Fibroblast of lung (primary cell): Measurements from ENCODE around the gene SLC10A1. TPM values are rescaled to one million over a fixed set of nuclear protein-coding genes. Genes with fewer than 3 reads are reported as not detected.
A peak's percentile ranks its signal among the peaks of the same experiment; 100 is the strongest.

Source experiments
- DNase-seq, 2 donors: peaks; one replicate each; pipeline versions ENCODE4 v3.0.0 to v3.0.0-alpha.2; 2010; ENCODE audit warnings: low read depth in 2 of 2
- H2AFZ ChIP-seq: 2 replicates; pipeline ENCODE4 v1.5.1; 2012; ENCODE audit warnings: low read length, control low read depth, inconsistent platforms
- H3K27ac ChIP-seq: 2 replicates; pipeline ENCODE4 v1.5.1; 2011; ENCODE audit warnings: low read length, control low read depth; ENCODE audit not compliant: insufficient read depth
- H3K27me3 ChIP-seq: 2 replicates; pipeline ENCODE4 v1.5.1; 2011; ENCODE audit warnings: mild to moderate bottlenecking, low read length; ENCODE audit not compliant: control insufficient read depth, insufficient read depth
- H3K36me3 ChIP-seq: 2 replicates; pipeline ENCODE4 v1.5.1; 2011; ENCODE audit warnings: low read length; ENCODE audit not compliant: control insufficient read depth, insufficient read depth
- H3K4me1 ChIP-seq: 2 replicates; pipeline ENCODE4 v1.5.1; 2011; ENCODE audit warnings: low read length; ENCODE audit not compliant: control insufficient read depth, insufficient read depth; ENCODE audit errors: extremely low read depth
- H3K4me2 ChIP-seq: 2 replicates; pipeline ENCODE4 v1.5.1; 2011; ENCODE audit warnings: low read length, control low read depth; ENCODE audit not compliant: insufficient read depth; ENCODE audit errors: extremely low read depth
- H3K4me3 ChIP-seq, 4 experiments: fragments of 200-600 bp in 1 of 4; sonication (generic) in 1 of 4; replicated peaks in 1 of 4; 2 replicates each; pipeline ENCODE4 v1.5.1; 2011 to 2016; ENCODE audit warnings: low read length in 4 of 4, low read depth in 3 of 4, mild to moderate bottlenecking in 3 of 4, control low read depth in 2 of 4, inconsistent platforms in 1 of 4, mixed read lengths in 1 of 4; ENCODE audit not compliant: insufficient read depth in 1 of 4; ENCODE audit errors: control extremely low read depth in 1 of 4
- H3K79me2 ChIP-seq: 2 replicates; pipeline ENCODE4 v1.5.1; 2012; ENCODE audit warnings: mild to moderate bottlenecking, low read length, inconsistent platforms; ENCODE audit not compliant: control insufficient read depth, insufficient read depth
- H3K9ac ChIP-seq: 2 replicates; pipeline ENCODE4 v1.5.1; 2011; ENCODE audit warnings: mild to moderate bottlenecking, low read length, control low read depth; ENCODE audit not compliant: insufficient read depth
- H3K9me3 ChIP-seq: 2 replicates; pipeline ENCODE4 v1.5.1; 2012; ENCODE audit warnings: low read depth, low read length; ENCODE audit not compliant: control insufficient read depth, insufficient read depth
- H4K20me1 ChIP-seq: 2 replicates; pipeline ENCODE4 v1.5.1; 2011; ENCODE audit warnings: low read length; ENCODE audit not compliant: control insufficient read depth, insufficient read depth; ENCODE audit errors: extremely low read depth
- CTCF ChIP-seq, 2 donors: IDR thresholded peaks in 1 of 2; conservative IDR thresholded peaks in 1 of 2; 1 replicate in 1 of 2; 2 replicates in 1 of 2; pipeline ENCODE4 v1.5.1; 2011 to 2012; ENCODE audit warnings: low read length in 2 of 2, control low read depth in 1 of 2, inconsistent platforms in 1 of 2, low read depth in 1 of 2, mild to moderate bottlenecking in 1 of 2
- EZH2 ChIP-seq: IDR thresholded peaks from 2 replicates; pipeline ENCODE4 v1.5.1; 2012; ENCODE audit warnings: low read length, control low read depth, mild to moderate bottlenecking; ENCODE audit errors: missing control alignments
- polyA plus RNA-seq, 2 donors: library from polyadenylated mRNA; depleted of rRNA in 1 of 2; stranded (reverse) in 1 of 2; unstranded in 1 of 2; fragments of >200 nt; gene quantifications; 2 replicates each; pipeline ENCODE4 v1.2.1, GENCODE V29; 2011 to 2012; ENCODE audit warnings: missing spikeins in 1 of 2
- total RNA-seq: library from RNA; depleted of rRNA; stranded (reverse); fragments of >200 nt; gene quantifications from 2 replicates; pipeline ENCODE4 v1.2.1, GENCODE V29; 2014

Gene SLC10A1
- total and polyA plus RNA-seq, 2 donors (not counting 1 experiment from before 2014, with no cell fraction given), result not detected

GRCh38 chr14:69766984-69767368, 30.1 kb downstream of the SLC10A1 start, which contains the start of gene SRSF5:
SRSF5 (plus strand) TSS chr14:69767142; CDS start chr14:69768157, 1,015 bp downstream.
- H3K4me2 ChIP-seq, result peak within 1 kb of the TSS; percentile 90
- no peaks in the 10 kb centered on the region for H3K27me3 ChIP-seq
- no peaks in the 10 kb centered on the region for H3K9me3 ChIP-seq
- no peak for TF ChIP-seq EZH2
- no peak for TF ChIP-seq CTCF (conservative IDR thresholded peaks at IDR 0.05 in 1 of 2, IDR thresholded peaks at IDR 0.05 in 1 of 2; ENCODE audit: low read depth in 1 of 2, low read length in 2 of 2)
- peak within 1 kb of the TSS; percentile 70 for H2AFZ ChIP-seq
- peak within 1 kb of the TSS; percentile 80 to 98 (median 93) for H3K4me3 ChIP-seq
- peaks cover 4% of the 10 kb centered on the region for H4K20me1 ChIP-seq
- DNase-seq, result peak; percentile 96 to 98
- peak within 1 kb of the TSS; percentile 100 for H3K27ac ChIP-seq
- peak within 1 kb of the TSS; percentile 99 for H3K9ac ChIP-seq
- H3K79me2 ChIP-seq, result peaks cover 35% of the 10 kb centered on the region
- no peaks in the 10 kb centered on the region for H3K4me1 ChIP-seq
- H3K36me3 ChIP-seq, result peaks cover 16% of the 10 kb centered on the region

- TF ChIP-seq CTCF (conservative IDR thresholded peaks at IDR 0.05 in 1 of 2, IDR thresholded peaks at IDR 0.05 in 1 of 2; ENCODE audit: low read depth in 1 of 2, low read length in 2 of 2) (no peak), EZH2 (no peak)
- H3K9ac ChIP-seq, result no peak overlapping the region
- H3K36me3 ChIP-seq, result peaks cover 1% of the 10 kb centered on the region
- DNase-seq, result no peak
- H2AFZ ChIP-seq, result peak overlapping the region; percentile 47
- peaks cover 18% of the 10 kb centered on the region for H3K79me2 ChIP-seq
- no peak overlapping the region for H3K27ac ChIP-seq
- no peak overlapping the region for H3K4me2 ChIP-seq
- H3K4me1 ChIP-seq, result no peaks in the 10 kb centered on the region
- no peak overlapping the region for H3K4me3 ChIP-seq
- H4K20me1 ChIP-seq, result no peaks in the 10 kb centered on the region
- H3K27me3 ChIP-seq, result no peaks in the 10 kb centered on the region
- H3K9me3 ChIP-seq, result no peaks in the 10 kb centered on the region
These were observed 33.1 kb downstream of the SLC10A1 start for GRCh38 chr14:69763761-69764510.

GRCh38 chr14:69760810-69761209, 36.2 kb downstream of the SLC10A1 start:
- DNase-seq, result peak in 1 of 2 donors; percentile 11
- H3K4me2 ChIP-seq, result no peak overlapping the region
- no peak overlapping the region for H3K4me3 ChIP-seq
- H3K4me1 ChIP-seq, result no peaks in the 10 kb centered on the region
- no peaks in the 10 kb centered on the region for H3K79me2 ChIP-seq
- H3K9me3 ChIP-seq, result no peaks in the 10 kb centered on the region
- no peaks in the 10 kb centered on the region for H3K27me3 ChIP-seq
- H3K9ac ChIP-seq, result no peak overlapping the region
- H2AFZ ChIP-seq, result no peak overlapping the region
- no peak overlapping the region for H3K27ac ChIP-seq
- no peaks in the 10 kb centered on the region for H3K36me3 ChIP-seq
- TF ChIP-seq CTCF (conservative IDR thresholded peaks at IDR 0.05 in 1 of 2, IDR thresholded peaks at IDR 0.05 in 1 of 2; ENCODE audit: low read depth in 1 of 2, low read length in 2 of 2), result no peak
- TF ChIP-seq EZH2, result no peak
- no peaks in the 10 kb centered on the region for H4K20me1 ChIP-seq
